WERI-Rb-1 (cell line): ENCODE results near the gene CRABP2.
A peak's percentile ranks its signal among the peaks of the same experiment; 100 is the strongest.

Source experiments
- DNase-seq: peaks from one replicate; pipeline ENCODE4 v3.0.0-alpha.2; 2020
- H3K27ac ChIP-seq: fragments of 250-450 bp; sonication (Bioruptor Pico); 2 replicates; pipeline ENCODE4 v1.5.1; 2020; ENCODE audit warnings: mild to moderate bottlenecking, moderate library complexity
- H3K27me3 ChIP-seq: fragments of 250-450 bp; sonication (Bioruptor Pico); 2 replicates; pipeline ENCODE4 v1.5.1; 2021; ENCODE audit warnings: mild to moderate bottlenecking, low read depth, moderate library complexity; ENCODE audit not compliant: insufficient read depth, severe bottlenecking
- H3K36me3 ChIP-seq: fragments of 250-450 bp; sonication (Bioruptor Pico); 2 replicates; pipeline ENCODE4 v1.5.1; 2020; ENCODE audit warnings: mild to moderate bottlenecking, moderate library complexity
- H3K4me3 ChIP-seq: 2 replicates; pipeline ENCODE4 v1.5.1; 2011; ENCODE audit warnings: low read depth, mild to moderate bottlenecking, control low read depth, low read length
- H3K9me3 ChIP-seq: fragments of 250-450 bp; sonication (Bioruptor Pico); 2 replicates; pipeline ENCODE4 v1.5.1; 2021; ENCODE audit warnings: mild to moderate bottlenecking, moderate library complexity; ENCODE audit not compliant: severe bottlenecking
- TF ChIP-seq, protein P1 (sequence below): IDR thresholded peaks from 2 replicates; pipeline ENCODE4 v1.5.1; 2011; ENCODE audit warnings: low read depth, mild to moderate bottlenecking, control low read depth, inconsistent platforms, low read length

The CRABP2 gene

DNA sequence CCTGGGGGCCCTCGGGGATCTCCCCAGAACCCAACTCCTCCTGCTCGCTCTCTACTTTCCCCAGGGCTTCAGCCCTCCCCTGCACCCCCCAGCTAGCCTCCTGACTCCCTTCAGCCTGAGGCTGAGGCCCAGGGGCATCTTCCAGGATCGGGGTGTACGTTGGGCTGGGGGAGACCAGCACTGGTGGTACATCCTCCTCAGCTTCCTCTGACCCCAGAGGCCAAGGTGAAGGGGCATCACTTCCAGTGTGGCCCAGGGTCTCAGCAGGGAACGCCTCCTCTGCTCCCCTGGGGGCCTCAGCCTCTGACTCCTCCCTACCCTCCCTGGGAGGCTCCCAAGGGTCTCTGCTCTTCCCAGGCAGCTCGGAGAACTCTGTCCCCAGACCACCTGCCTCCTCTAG is 35.0 kb downstream of the CRABP2 start:
- TF ChIP-seq, protein P1, sequence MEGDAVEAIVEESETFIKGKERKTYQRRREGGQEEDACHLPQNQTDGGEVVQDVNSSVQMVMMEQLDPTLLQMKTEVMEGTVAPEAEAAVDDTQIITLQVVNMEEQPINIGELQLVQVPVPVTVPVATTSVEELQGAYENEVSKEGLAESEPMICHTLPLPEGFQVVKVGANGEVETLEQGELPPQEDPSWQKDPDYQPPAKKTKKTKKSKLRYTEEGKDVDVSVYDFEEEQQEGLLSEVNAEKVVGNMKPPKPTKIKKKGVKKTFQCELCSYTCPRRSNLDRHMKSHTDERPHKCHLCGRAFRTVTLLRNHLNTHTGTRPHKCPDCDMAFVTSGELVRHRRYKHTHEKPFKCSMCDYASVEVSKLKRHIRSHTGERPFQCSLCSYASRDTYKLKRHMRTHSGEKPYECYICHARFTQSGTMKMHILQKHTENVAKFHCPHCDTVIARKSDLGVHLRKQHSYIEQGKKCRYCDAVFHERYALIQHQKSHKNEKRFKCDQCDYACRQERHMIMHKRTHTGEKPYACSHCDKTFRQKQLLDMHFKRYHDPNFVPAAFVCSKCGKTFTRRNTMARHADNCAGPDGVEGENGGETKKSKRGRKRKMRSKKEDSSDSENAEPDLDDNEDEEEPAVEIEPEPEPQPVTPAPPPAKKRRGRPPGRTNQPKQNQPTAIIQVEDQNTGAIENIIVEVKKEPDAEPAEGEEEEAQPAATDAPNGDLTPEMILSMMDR = no peak
- Histone ChIP-seq H3K9me3 (no peaks in the 10 kb centered on the region), H3K4me3 (no peak overlapping the region), H3K27me3 (no peaks in the 10 kb centered on the region), H3K36me3 (peaks cover 21% of the 10 kb centered on the region), H3K27ac (peak overlapping the region; percentile 97)
- DNase-seq = no peak

DNA sequence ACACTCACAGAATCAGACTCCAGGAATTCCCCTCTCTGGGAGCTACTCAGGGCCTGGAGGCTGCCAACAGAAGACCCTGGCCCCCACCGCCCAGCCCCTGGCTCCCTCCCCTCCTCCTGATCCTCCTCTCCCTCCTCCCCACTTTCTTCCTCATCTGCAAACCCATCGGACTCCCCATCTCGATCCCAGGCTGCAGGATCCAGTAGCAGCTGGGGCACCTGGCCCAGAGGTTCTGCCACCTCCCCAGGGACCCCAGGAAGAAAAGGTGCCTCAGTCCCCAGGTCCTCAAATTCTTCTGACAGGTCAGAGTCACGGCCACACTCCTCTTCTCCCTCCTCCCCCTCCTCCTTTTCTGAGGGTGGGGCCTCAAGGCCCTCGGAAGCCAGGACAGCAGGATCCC is 35.6 kb downstream of the CRABP2 start:
- TF ChIP-seq, protein P1 = no peak
- H3K4me3 ChIP-seq = peak overlapping the region; percentile 28; the same call in 1 of the 2 replicates
- H3K36me3 ChIP-seq = peaks cover 21% of the 10 kb centered on the region
- H3K27me3 ChIP-seq = no peaks in the 10 kb centered on the region
- H3K27ac ChIP-seq = peak overlapping the region; percentile 97
- no peak for DNase-seq
- no peaks in the 10 kb centered on the region for H3K9me3 ChIP-seq

DNA sequence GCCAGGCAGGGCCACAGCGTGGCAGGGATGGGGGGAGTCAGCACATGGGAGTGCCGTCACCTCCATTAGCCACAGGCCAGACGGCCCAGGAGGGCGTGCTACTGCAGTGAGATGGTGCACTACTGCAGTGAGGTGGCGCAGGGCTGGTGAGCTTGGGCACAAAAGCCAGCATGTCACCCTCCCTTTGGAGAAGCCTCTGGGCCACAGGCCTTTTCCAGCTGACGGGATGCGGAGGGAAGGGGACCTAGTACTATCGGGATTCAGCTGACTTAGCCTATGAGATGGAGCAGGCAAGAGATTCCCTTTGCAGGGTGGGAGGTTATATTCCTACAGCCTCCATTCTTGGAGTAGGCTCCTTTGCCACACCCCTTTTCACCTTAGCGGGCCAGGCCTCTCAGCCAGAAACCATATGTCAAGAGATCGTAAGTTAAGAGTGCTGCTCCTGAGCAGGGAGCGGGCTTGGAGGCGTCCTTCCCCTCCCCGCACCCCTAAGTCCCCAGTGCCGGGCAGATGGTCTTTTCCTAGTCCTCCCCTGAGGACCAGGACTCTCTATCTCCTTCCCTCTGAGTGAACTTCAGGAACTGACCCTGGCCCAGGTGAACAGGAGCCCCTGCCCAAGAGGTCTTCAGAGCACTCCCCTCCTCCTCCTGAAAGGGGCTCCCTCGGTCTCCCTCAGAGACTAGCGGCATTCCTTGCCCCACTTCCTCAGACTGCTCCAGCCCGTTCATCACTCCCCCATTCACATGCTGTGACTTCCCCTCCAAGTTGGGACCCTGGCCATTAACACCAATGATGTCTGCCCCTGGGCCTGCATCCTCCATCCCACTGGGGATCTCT is 36.4 kb downstream of the CRABP2 start:
- no peaks in the 10 kb centered on the region for H3K9me3 ChIP-seq
- TF ChIP-seq, protein P1 = peak; percentile 36; the same call in 1 of the 2 replicates
- H3K36me3 ChIP-seq = peaks cover 18% of the 10 kb centered on the region
- peak overlapping the region; percentile 97 for H3K27ac ChIP-seq
- peak overlapping the region; percentile 28 for H3K4me3 ChIP-seq
- H3K27me3 ChIP-seq = no peaks in the 10 kb centered on the region
- DNase-seq = peak; percentile 97

DNA sequence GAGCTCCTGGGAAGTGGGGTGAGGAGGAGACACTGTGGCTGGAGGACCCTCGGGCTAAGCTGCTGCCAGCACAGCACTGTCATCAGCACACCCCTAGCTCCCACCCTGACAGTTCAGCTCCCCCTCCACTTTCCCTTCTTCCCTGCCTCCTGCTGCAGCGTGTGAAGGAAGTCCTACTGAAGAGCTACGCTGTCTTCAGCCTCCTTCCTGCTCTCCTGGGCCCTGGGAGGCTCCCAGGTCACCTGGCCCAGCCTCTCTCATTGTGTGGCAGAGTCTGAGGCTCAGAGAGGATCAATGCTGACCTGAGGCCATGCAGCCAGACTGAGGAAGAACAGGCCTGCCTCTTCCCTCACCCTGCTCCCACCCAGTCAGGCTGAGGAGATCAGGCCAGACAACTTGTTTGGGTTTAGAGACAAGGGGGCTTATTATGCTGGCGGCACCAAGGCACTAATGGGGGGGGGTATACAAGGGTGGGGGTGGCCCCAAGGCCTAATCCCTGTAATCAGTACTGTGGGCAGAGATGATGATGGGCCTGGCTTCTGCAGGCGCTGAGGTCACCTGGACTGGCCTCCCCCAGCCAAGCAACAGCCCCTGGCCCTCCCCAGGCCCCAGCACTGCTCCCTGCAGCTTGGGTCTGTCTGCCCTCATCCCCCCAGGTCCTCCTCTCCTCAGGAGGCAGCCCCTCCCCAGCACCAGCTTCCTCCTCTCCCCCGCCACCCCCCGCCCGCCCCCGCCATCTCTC is 37.2 kb downstream of the CRABP2 start:
- H3K4me3 ChIP-seq = peak overlapping the region; percentile 28
- no peaks in the 10 kb centered on the region for H3K9me3 ChIP-seq
- no peaks in the 10 kb centered on the region for H3K27me3 ChIP-seq
- peaks cover 16% of the 10 kb centered on the region for H3K36me3 ChIP-seq
- TF ChIP-seq, protein P1 = no peak
- peak; percentile 97 for DNase-seq
- H3K27ac ChIP-seq = peak overlapping the region; percentile 97

DNA sequence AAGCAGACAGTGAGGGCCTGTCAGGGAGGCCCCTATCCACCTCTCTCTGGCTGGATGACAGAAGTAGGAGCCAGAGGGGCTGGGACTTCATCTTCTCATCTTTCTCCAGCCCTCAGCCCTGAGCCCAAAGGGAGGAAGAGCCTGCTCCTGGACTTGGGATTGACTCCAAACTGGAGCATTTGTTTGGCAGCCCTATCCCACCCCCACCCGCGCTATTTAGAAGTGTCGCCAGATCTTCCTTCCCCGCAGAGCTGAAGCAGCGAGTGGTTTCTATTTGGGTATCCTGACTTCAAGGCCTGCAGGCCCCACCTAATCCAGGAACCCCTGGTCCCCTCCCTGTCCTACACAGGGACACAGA is 37.8 kb downstream of the CRABP2 start:
- Histone ChIP-seq H3K4me3 (peak overlapping the region; percentile 2), H3K27me3 (no peaks in the 10 kb centered on the region), H3K9me3 (no peaks in the 10 kb centered on the region), H3K27ac (peak overlapping the region; percentile 97), H3K36me3 (peaks cover 10% of the 10 kb centered on the region)
- no peak for DNase-seq
- TF ChIP-seq, protein P1 = no peak
